ENCODE data around the gene LIX1L. TPM values are rescaled to one million over a fixed set of nuclear protein-coding genes. Genes with fewer than 3 reads are reported as not detected.

LIX1L gene
- 20.6 and 21.0 TPM in 2 replicates for total RNA-seq

GRCh38 chr1:145957443-145958319 is at the start of gene LIX1L:
TSS of gene LIX1L (minus strand) at chr1:145958017. CDS start at chr1:145957927, 90 bp downstream.

DNA sequence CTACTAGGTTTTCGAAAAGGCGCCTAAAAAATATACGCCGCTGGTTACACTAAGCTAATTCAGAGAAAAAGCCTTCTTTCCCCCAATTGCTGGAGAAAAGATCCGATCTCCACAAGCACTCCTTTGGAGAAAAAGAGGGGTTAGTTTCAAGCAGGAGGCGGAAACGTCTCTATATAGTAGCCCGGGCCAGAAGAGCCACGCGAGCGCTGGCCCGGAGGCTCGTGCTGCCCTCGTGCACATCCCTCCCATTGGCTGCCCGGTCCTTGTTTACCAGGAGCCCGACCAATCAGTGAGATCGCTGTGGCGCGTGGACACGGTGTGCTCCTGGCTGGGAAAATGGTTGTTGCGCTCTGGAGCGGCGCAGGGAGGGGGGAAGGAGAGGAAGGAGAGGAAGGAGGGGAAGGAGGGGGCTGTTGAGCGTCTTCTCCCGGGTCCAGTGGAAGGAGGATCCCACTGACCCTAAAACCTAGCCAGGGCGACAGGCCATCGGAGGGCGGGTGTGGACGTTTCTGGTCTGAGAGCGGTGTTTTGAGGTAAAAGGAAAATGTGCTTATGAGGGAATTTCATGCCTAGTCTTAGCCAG is 38.7 kb upstream of the LIX1L start, which contains the start of gene TXNIP:
Gene TXNIP (minus strand): TSS at position 147 of the 583 bp plus-strand sequence. CDS start 313 bp downstream, outside the sequence.

DNA sequence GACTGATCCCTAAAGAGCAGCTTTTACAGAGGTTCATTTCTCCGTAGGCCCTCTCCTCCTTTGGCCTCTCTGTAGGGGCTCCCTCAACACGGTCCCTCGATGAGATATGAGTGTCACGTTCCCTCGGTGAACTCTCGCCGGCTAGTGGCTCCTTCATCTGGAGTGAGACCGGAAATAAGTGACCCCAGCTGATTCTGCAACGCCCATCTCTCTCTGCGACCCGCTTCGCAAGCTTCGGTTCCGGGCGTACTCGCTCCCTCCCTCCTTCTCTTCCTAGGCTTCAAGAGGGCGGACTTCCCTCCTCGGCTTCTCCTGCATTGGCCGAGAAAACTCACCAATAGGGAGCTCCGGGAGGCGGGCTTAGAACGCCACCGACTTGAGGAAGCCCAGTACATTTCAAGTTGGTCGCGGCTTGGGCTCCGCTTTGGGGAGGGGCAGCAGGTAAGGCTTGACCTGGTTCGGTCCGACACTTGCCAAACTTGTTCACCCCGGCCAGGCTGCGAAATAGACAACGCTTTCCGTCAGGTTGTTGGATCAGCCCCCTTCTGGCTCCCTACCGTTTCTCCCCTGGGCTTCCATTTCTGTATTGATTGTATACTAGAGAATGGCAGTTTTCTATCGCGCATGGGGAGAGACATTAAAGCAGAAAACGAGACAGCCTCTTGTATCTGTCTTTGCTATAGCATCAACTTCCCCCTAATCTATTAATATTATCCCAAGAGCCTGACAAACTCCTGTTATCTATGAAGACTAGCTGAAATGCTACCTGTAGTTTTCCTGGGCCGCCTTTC is 6.7 kb upstream of the LIX1L start, which contains the start of the genes ANKRD34A and POLR3GL:
Gene ANKRD34A (minus strand): TSS at position 248 of the 791 bp plus-strand sequence. CDS start 2,816 bp downstream, outside the sequence.
Gene POLR3GL (plus strand): TSS at position 363 of the 791 bp plus-strand sequence. CDS start 10,176 bp downstream, outside the sequence.

GRCh38 chr1:145927063-145927886 is 30.5 kb downstream of the LIX1L start, which contains the start of gene RBM8A:
TSS of gene RBM8A (minus strand) at chr1:145927484. CDS start at chr1:145927426, 58 bp downstream.

DNA sequence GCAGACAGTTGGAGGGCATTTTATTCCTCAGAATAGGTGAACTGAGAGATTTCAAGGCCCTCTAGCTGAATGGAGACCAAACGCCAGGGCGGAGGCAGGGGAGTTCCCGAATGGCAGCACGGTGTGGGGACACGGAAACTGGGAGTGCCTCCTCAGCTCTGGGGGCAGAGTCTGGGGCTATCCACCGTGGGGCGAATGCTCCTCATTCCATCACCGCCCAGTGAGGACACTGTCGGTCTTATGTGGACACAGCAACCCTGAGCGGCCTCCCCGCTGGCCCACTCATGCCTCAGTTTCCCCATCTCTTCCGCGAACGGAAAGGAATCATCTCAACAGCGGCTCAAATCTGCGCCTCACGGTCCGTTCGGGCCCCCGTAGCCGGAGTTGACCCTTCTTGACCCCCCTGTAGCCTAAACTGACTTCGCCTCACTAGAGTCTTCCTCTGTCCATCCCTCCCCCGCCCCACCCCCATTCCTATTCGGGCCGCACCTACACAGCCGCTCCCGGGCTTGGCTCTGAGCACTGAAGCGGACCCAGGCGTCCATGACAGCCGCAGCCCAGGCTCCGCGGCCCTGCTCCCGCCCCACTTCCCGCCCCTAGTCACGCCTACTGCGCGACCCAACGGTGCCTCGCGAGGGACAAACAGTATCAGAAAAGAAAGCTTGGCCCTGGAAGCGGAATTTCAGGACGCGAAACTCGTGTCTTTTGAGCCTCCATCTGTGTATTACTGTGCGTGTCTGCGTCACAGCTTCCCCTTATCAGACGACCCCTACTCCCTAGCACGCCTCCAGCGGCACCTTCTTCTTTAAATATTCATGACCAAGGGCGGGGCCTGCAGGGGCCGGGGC is 39.4 kb downstream of the LIX1L start, which contains the start of gene PEX11B:
Gene PEX11B (minus strand): TSS at position 574 of the 848 bp plus-strand sequence. CDS start 29 bp downstream, at position 545.

DNA sequence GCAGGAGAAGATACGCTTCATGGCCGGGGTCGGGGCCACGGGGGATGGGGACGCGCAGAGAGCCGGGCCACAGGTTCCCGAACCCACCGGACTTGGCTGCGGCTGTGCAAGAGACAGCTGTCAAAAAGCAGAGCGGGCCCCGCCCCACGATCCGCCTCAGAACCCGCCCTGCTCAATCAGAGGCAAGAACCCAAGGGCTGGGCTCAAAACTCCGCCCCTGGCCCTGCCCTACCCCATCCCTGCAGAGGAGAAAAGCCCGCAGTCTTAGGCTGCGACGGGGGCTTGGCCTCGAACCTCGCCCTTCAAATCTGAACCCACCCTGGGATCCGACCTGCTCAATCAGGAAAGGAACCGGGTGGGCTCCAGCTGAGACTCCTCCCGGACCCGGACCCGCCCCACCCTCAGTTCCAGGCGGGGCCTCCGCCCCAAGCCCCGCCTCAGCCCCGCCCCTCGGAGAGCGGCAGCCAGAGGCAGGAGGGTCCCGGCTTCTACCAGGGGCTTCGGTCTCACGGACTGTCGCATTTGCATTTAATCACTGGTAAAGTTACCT is 72.0 kb downstream of the LIX1L start, which contains the start of gene ANKRD35:
Gene ANKRD35 (minus strand): TSS at position 129 of the 550 bp plus-strand sequence. CDS start 108 bp downstream, at position 21.

Other genes with a start within 250 kb of the LIX1L start
- not detected in 2 replicates for gene CD160, start 238.5 kb downstream of the LIX1L start, total RNA-seq
- 11.9 and 12.2 TPM in 2 replicates for gene RNF115, start 133.9 kb downstream of the LIX1L start, total RNA-seq
- 22.6 and 24.9 TPM in 2 replicates for gene POLR3C, start 133.8 kb downstream of the LIX1L start, total RNA-seq
- 1.4 and 2.9 TPM in 2 replicates for gene NUDT17, start 112.4 kb downstream of the LIX1L start, total RNA-seq
- 19.8 and 22.2 TPM in 2 replicates for gene PIAS3, start 98.9 kb downstream of the LIX1L start, total RNA-seq
- gene ANKRD35, start 72.2 kb downstream of the LIX1L start, total RNA-seq: 1.8 and 2.5 TPM in 2 replicates
- 12.3 and 13.5 TPM in 2 replicates for gene ITGA10, start 48.0 kb downstream of the LIX1L start, total RNA-seq
- gene PEX11B, start 39.3 kb downstream of the LIX1L start, total RNA-seq: 23.4 and 24.8 TPM in 2 replicates
- gene RBM8A, start 30.5 kb downstream of the LIX1L start, total RNA-seq: 54.8 and 62.2 TPM in 2 replicates
- gene ANKRD34A, start 6.6 kb upstream of the LIX1L start, total RNA-seq: 0.98 and 1.2 TPM in 2 replicates
- gene POLR3GL, start 6.7 kb upstream of the LIX1L start, total RNA-seq: 7.0 and 10.2 TPM in 2 replicates
- gene TXNIP, start 38.6 kb upstream of the LIX1L start, total RNA-seq: 6.9 and 356 TPM in 2 replicates
- not detected in 2 replicates for gene HJV, start 63.7 kb upstream of the LIX1L start, total RNA-seq
- gene NBPF10, start 186.8 kb upstream of the LIX1L start, total RNA-seq: 2.8 and 4.7 TPM in 2 replicates

Measured in smooth muscle cell of the pulmonary artery (primary cell).